SJCRH30 (cell line): Measurements from ENCODE around the gene PHLPP1. TPM values are rescaled to one million over a fixed set of nuclear protein-coding genes. Genes with fewer than 3 reads are reported as not detected.
"Not testable (repeated sequence)": the region's sequence is repeated elsewhere in the genome, so short reads cannot be mapped to it uniquely, and the experiment has no call there.

Source experiments
- DNase-seq, 2 experiments: peaks; one replicate each; pipeline ENCODE4 v3.0.0-alpha.2; 2015 to 2020
- H3K27ac ChIP-seq: fragments of 250-450 bp; sonication (Bioruptor Pico); 2 replicates; pipeline ENCODE4 v1.5.1; 2020; ENCODE audit warnings: mild to moderate bottlenecking, moderate library complexity
- H3K27me3 ChIP-seq: fragments of 250-450 bp; sonication (Bioruptor Pico); 2 replicates; pipeline ENCODE4 v1.5.1; 2020; ENCODE audit warnings: mild to moderate bottlenecking, moderate library complexity
- H3K36me3 ChIP-seq: fragments of 250-450 bp; sonication (Bioruptor Pico); 2 replicates; pipeline ENCODE4 v1.5.1; 2020; ENCODE audit warnings: mild to moderate bottlenecking, moderate library complexity
- H3K4me1 ChIP-seq: fragments of 250-450 bp; sonication (Bioruptor Pico); 2 replicates; pipeline ENCODE4 v1.5.1; 2020; ENCODE audit warnings: mild to moderate bottlenecking, moderate library complexity
- H3K4me3 ChIP-seq: fragments of 250-450 bp; sonication (Bioruptor Pico); 2 replicates; pipeline ENCODE4 v1.5.1; 2020; ENCODE audit warnings: mild to moderate bottlenecking, moderate library complexity
- H3K9me3 ChIP-seq: fragments of 250-450 bp; sonication (Bioruptor Pico); replicated peaks from 2 replicates; pipeline ENCODE4 v1.5.1; 2020; ENCODE audit warnings: mild to moderate bottlenecking, moderate library complexity
- total RNA-seq: library from RNA; depleted of rRNA; stranded (reverse); fragments of >200 nt; shearing (Covaris generic); gene quantifications from 2 replicates; pipeline ENCODE4 v1.2.3, GENCODE V29; 2014

The PHLPP1 gene
- total RNA-seq, 1 experiment from 2014 or later: 10.9 TPM

GRCh38 chr18:62788876-62789275 lies 73.5 kb downstream of the PHLPP1 start:
- Histone ChIP-seq H3K36me3 (no peaks in the 10 kb centered on the region), H3K9me3 (no peaks in the 10 kb centered on the region), H3K4me3 (no peak overlapping the region), H3K4me1 (no peaks in the 10 kb centered on the region; the same call in 1 of the 2 replicates), H3K27ac (no peak overlapping the region), H3K27me3 (no peaks in the 10 kb centered on the region)
- DNase-seq: no peak

GRCh38 chr18:62790871-62791772 lies 75.8 kb downstream of the PHLPP1 start:
- Histone ChIP-seq H3K9me3 (no peaks in the 10 kb centered on the region), H3K4me3 (no peak overlapping the region), H3K4me1 (no peaks in the 10 kb centered on the region; the same call in 1 of the 2 replicates), H3K27ac (no peak overlapping the region), H3K27me3 (no peaks in the 10 kb centered on the region), H3K36me3 (no peaks in the 10 kb centered on the region)
- DNase-seq: peak in 1 of 2 experiments; percentile 5

GRCh38 chr18:62792016-62792415 lies 76.7 kb downstream of the PHLPP1 start:
- DNase-seq: peak in 1 of 2 experiments; percentile 11
- Histone ChIP-seq H3K4me3 (no peak overlapping the region), H3K27ac (no peak overlapping the region), H3K27me3 (no peaks in the 10 kb centered on the region), H3K9me3 (no peaks in the 10 kb centered on the region), H3K36me3 (no peaks in the 10 kb centered on the region), H3K4me1 (no peaks in the 10 kb centered on the region; the same call in 1 of the 2 replicates)

- Histone ChIP-seq H3K4me1 (peaks cover 11% of the 10 kb centered on the region), H3K4me3 (no peak overlapping the region)
- no peak for DNase-seq
These were observed 80.5 kb downstream of the PHLPP1 start for GRCh38 chr18:62795813-62796212.

GRCh38 chr18:62796216-62796621 lies 80.9 kb downstream of the PHLPP1 start:
- peaks cover 11% of the 10 kb centered on the region for H3K4me1 ChIP-seq
- H3K9me3 ChIP-seq: no peaks in the 10 kb centered on the region
- H3K27me3 ChIP-seq: no peaks in the 10 kb centered on the region
- H3K27ac ChIP-seq: no peak overlapping the region
- DNase-seq: no peak
- no peak overlapping the region for H3K4me3 ChIP-seq
- no peaks in the 10 kb centered on the region for H3K36me3 ChIP-seq

More at GRCh38 chr18:62795813-62796212, 80.5 kb downstream of the PHLPP1 start:
- Histone ChIP-seq H3K27me3 (no peaks in the 10 kb centered on the region), H3K9me3 (no peaks in the 10 kb centered on the region), H3K36me3 (no peaks in the 10 kb centered on the region), H3K27ac (no peak overlapping the region)

- H3K4me1 ChIP-seq: peaks cover 11% of the 10 kb centered on the region
- no peaks in the 10 kb centered on the region for H3K9me3 ChIP-seq
- no peak overlapping the region for H3K4me3 ChIP-seq
- H3K27me3 ChIP-seq: no peaks in the 10 kb centered on the region
- H3K36me3 ChIP-seq: no peaks in the 10 kb centered on the region
- DNase-seq: no peak
- H3K27ac ChIP-seq: no peak overlapping the region
These were observed 82.0 kb downstream of the PHLPP1 start for GRCh38 chr18:62797329-62797728.

- Histone ChIP-seq H3K27me3 (no peaks in the 10 kb centered on the region), H3K4me1 (peaks cover 11% of the 10 kb centered on the region), H3K9me3 (no peaks in the 10 kb centered on the region), H3K36me3 (no peaks in the 10 kb centered on the region), H3K27ac (no peak overlapping the region), H3K4me3 (no peak overlapping the region)
- DNase-seq: peak in 1 of 2 experiments; percentile 23
These were observed 84.6 kb downstream of the PHLPP1 start for GRCh38 chr18:62799977-62800376.

- no peak overlapping the region for H3K4me3 ChIP-seq
- peaks cover 11% of the 10 kb centered on the region for H3K4me1 ChIP-seq
- no peak overlapping the region for H3K27ac ChIP-seq
- no peaks in the 10 kb centered on the region for H3K9me3 ChIP-seq
- no peaks in the 10 kb centered on the region for H3K27me3 ChIP-seq
- H3K36me3 ChIP-seq: no peaks in the 10 kb centered on the region
- no peak for DNase-seq
These were observed 87.2 kb downstream of the PHLPP1 start for GRCh38 chr18:62802523-62802922.

- Histone ChIP-seq H3K36me3 (no peaks in the 10 kb centered on the region), H3K4me1 (no peaks in the 10 kb centered on the region), H3K9me3 (no peaks in the 10 kb centered on the region), H3K27ac (no peak overlapping the region), H3K27me3 (no peaks in the 10 kb centered on the region), H3K4me3 (no peak overlapping the region)
- no peak for DNase-seq
These were observed 92.1 kb downstream of the PHLPP1 start for GRCh38 chr18:62807396-62807795.

- Histone ChIP-seq H3K27ac (no peak overlapping the region), H3K36me3 (no peaks in the 10 kb centered on the region), H3K4me1 (no peaks in the 10 kb centered on the region), H3K27me3 (no peaks in the 10 kb centered on the region), H3K9me3 (no peaks in the 10 kb centered on the region), H3K4me3 (no peak overlapping the region)
- no peak for DNase-seq
These were observed 92.8 kb downstream of the PHLPP1 start for GRCh38 chr18:62808123-62808522.

GRCh38 chr18:62809445-62809844 lies 94.1 kb downstream of the PHLPP1 start:
- not testable (repeated sequence) for H3K36me3 ChIP-seq

GRCh38 chr18:62809900-62810299 lies 94.6 kb downstream of the PHLPP1 start:
- no peak for DNase-seq
- no peaks in the 10 kb centered on the region for H3K9me3 ChIP-seq
- no peaks in the 10 kb centered on the region for H3K27me3 ChIP-seq
- no peaks in the 10 kb centered on the region for H3K4me1 ChIP-seq
- no peak overlapping the region for H3K27ac ChIP-seq
- H3K4me3 ChIP-seq: no peak overlapping the region
- H3K36me3 ChIP-seq: no peaks in the 10 kb centered on the region

More at GRCh38 chr18:62809445-62809844, 94.1 kb downstream of the PHLPP1 start:
- not testable (repeated sequence) for H3K27ac ChIP-seq, DNase-seq, H3K4me3 ChIP-seq, H3K4me1 ChIP-seq, H3K9me3 ChIP-seq, H3K27me3 ChIP-seq

- H3K4me1 ChIP-seq: no peaks in the 10 kb centered on the region
- no peak for DNase-seq
- no peak overlapping the region for H3K27ac ChIP-seq
- no peaks in the 10 kb centered on the region for H3K36me3 ChIP-seq
- no peak overlapping the region for H3K4me3 ChIP-seq
- no peaks in the 10 kb centered on the region for H3K27me3 ChIP-seq
- H3K9me3 ChIP-seq: no peaks in the 10 kb centered on the region
These were observed 95.3 kb downstream of the PHLPP1 start for GRCh38 chr18:62810682-62811081.

GRCh38 chr18:62811674-62812073 lies 96.3 kb downstream of the PHLPP1 start:
- no peak overlapping the region for H3K27ac ChIP-seq
- DNase-seq: no peak

GRCh38 chr18:62812242-62812641 lies 96.9 kb downstream of the PHLPP1 start:
- H3K27me3 ChIP-seq: no peaks in the 10 kb centered on the region
- DNase-seq: no peak
- H3K4me1 ChIP-seq: no peaks in the 10 kb centered on the region
- no peaks in the 10 kb centered on the region for H3K36me3 ChIP-seq
- no peaks in the 10 kb centered on the region for H3K9me3 ChIP-seq
- no peak overlapping the region for H3K4me3 ChIP-seq
- no peak overlapping the region for H3K27ac ChIP-seq

More at GRCh38 chr18:62811674-62812073, 96.3 kb downstream of the PHLPP1 start:
- Histone ChIP-seq H3K27me3 (no peaks in the 10 kb centered on the region), H3K9me3 (no peaks in the 10 kb centered on the region), H3K36me3 (no peaks in the 10 kb centered on the region), H3K4me3 (no peak overlapping the region), H3K4me1 (no peaks in the 10 kb centered on the region)
